ENCODE results near the gene KLF4.

KLF4 gene

DNA sequence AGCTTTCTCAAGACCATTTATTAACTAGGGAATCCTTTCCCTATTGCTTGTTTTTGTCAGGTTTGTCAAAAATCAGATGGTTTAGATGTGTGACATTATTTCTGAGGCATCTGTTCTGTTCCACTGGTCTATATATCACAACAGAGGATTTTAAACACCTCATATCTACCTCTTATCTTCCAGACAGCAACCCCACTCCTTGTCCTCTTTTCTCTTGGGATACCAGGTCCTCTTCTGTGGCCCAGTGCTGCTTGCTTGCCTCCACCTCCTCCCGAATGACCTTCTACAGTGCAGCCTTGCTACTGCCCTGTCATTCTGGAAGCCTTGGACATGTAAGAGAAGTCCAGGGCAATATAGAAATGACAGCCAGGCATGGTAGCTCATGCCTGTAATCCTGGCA, 30.6 kb upstream of the KLF4 start:
- no peaks in the 10 kb centered on the region for H3K27me3 ChIP-seq (ENCODE audit: insufficient read depth, low read length, poor library complexity, severe bottlenecking)
- H3K9me3 ChIP-seq (ENCODE audit: insufficient read depth, low read depth, low read length) = no peaks in the 10 kb centered on the region
- TF ChIP-seq, protein P1, sequence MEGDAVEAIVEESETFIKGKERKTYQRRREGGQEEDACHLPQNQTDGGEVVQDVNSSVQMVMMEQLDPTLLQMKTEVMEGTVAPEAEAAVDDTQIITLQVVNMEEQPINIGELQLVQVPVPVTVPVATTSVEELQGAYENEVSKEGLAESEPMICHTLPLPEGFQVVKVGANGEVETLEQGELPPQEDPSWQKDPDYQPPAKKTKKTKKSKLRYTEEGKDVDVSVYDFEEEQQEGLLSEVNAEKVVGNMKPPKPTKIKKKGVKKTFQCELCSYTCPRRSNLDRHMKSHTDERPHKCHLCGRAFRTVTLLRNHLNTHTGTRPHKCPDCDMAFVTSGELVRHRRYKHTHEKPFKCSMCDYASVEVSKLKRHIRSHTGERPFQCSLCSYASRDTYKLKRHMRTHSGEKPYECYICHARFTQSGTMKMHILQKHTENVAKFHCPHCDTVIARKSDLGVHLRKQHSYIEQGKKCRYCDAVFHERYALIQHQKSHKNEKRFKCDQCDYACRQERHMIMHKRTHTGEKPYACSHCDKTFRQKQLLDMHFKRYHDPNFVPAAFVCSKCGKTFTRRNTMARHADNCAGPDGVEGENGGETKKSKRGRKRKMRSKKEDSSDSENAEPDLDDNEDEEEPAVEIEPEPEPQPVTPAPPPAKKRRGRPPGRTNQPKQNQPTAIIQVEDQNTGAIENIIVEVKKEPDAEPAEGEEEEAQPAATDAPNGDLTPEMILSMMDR (conservative IDR thresholded peaks at IDR 0.05; ENCODE audit: low read length) = no peak
- no peak for TF ChIP-seq EZH2phosphoT487 (IDR thresholded peaks at IDR 0.05; ENCODE audit: borderline replicate concordance)
- H3K9me2 ChIP-seq (replicated peaks; ENCODE audit: low read depth, low read length) = no peaks in the 10 kb centered on the region
- H3K79me2 ChIP-seq (ENCODE audit: insufficient read depth, low read length) = no peaks in the 10 kb centered on the region
- H3K4me1 ChIP-seq (ENCODE audit: insufficient read depth, low read length, poor library complexity, severe bottlenecking) = no peaks in the 10 kb centered on the region
- no peaks in the 10 kb centered on the region for H3K36me3 ChIP-seq (ENCODE audit: insufficient read depth, low read length)
- H3K9ac ChIP-seq (ENCODE audit: low read depth, low read length, poor library complexity, severe bottlenecking) = no peak overlapping the region
- no peaks in the 10 kb centered on the region for H4K20me1 ChIP-seq (ENCODE audit: insufficient read depth, low read length, poor library complexity, severe bottlenecking)
- no peak overlapping the region for H3K4me3 ChIP-seq (ENCODE audit: low read length, poor library complexity, severe bottlenecking)
- H2AFZ ChIP-seq (ENCODE audit: low read length) = no peak overlapping the region
- no peaks in the 10 kb centered on the region for H3F3A ChIP-seq (ENCODE audit: low read depth)
- H3K4me2 ChIP-seq (ENCODE audit: low read depth, low read length, poor library complexity, severe bottlenecking) = no peak overlapping the region

GRCh38 chr9:107518037-107518807, 28.7 kb upstream of the KLF4 start:
- Histone ChIP-seq H3K9me2 (replicated peaks; ENCODE audit: low read depth, low read length) (no peaks in the 10 kb centered on the region), H3K9me3 (ENCODE audit: insufficient read depth, low read depth, low read length) (no peaks in the 10 kb centered on the region), H3K4me3 (ENCODE audit: low read length, poor library complexity, severe bottlenecking) (no peak overlapping the region), H3K79me2 (ENCODE audit: insufficient read depth, low read length) (no peaks in the 10 kb centered on the region), H3K36me3 (ENCODE audit: insufficient read depth, low read length) (no peaks in the 10 kb centered on the region), H3K9ac (ENCODE audit: low read depth, low read length, poor library complexity, severe bottlenecking) (no peak overlapping the region), H4K20me1 (ENCODE audit: insufficient read depth, low read length, poor library complexity, severe bottlenecking) (no peaks in the 10 kb centered on the region), H3K4me1 (ENCODE audit: insufficient read depth, low read length, poor library complexity, severe bottlenecking) (no peaks in the 10 kb centered on the region), H2AFZ (ENCODE audit: low read length) (no peak overlapping the region), H3K4me2 (ENCODE audit: low read depth, low read length, poor library complexity, severe bottlenecking) (no peak overlapping the region), H3F3A (ENCODE audit: low read depth) (no peaks in the 10 kb centered on the region), H3K27me3 (ENCODE audit: insufficient read depth, low read length, poor library complexity, severe bottlenecking) (no peaks in the 10 kb centered on the region)
- TF ChIP-seq, protein P1 (conservative IDR thresholded peaks at IDR 0.05; ENCODE audit: low read length) = no peak
- TF ChIP-seq EZH2phosphoT487 (IDR thresholded peaks at IDR 0.05; ENCODE audit: borderline replicate concordance) = no peak

GRCh38 chr9:107513464-107514100, 24.0 kb upstream of the KLF4 start:
- H3F3A ChIP-seq (ENCODE audit: low read depth) = no peaks in the 10 kb centered on the region
- TF ChIP-seq, protein P1 (conservative IDR thresholded peaks at IDR 0.05; ENCODE audit: low read length) = no peak
- no peak for TF ChIP-seq EZH2phosphoT487 (IDR thresholded peaks at IDR 0.05; ENCODE audit: borderline replicate concordance)
- H3K9me2 ChIP-seq (replicated peaks; ENCODE audit: low read depth, low read length) = no peaks in the 10 kb centered on the region
- H3K9ac ChIP-seq (ENCODE audit: low read depth, low read length, poor library complexity, severe bottlenecking) = no peak overlapping the region
- H3K4me2 ChIP-seq (ENCODE audit: low read depth, low read length, poor library complexity, severe bottlenecking) = no peak overlapping the region
- 0 out of 2 replicates have a peak, but pooled peaks cover 3% of the 10 kb centered on the region for H3K9me3 ChIP-seq (ENCODE audit: insufficient read depth, low read depth, low read length)
- H2AFZ ChIP-seq (ENCODE audit: low read length) = no peak overlapping the region
- no peaks in the 10 kb centered on the region for H3K79me2 ChIP-seq (ENCODE audit: insufficient read depth, low read length)
- H4K20me1 ChIP-seq (ENCODE audit: insufficient read depth, low read length, poor library complexity, severe bottlenecking) = no peaks in the 10 kb centered on the region
- H3K4me3 ChIP-seq (ENCODE audit: low read length, poor library complexity, severe bottlenecking) = no peak overlapping the region
- H3K4me1 ChIP-seq (ENCODE audit: insufficient read depth, low read length, poor library complexity, severe bottlenecking) = no peaks in the 10 kb centered on the region
- no peaks in the 10 kb centered on the region for H3K27me3 ChIP-seq (ENCODE audit: insufficient read depth, low read length, poor library complexity, severe bottlenecking)
- H3K36me3 ChIP-seq (ENCODE audit: insufficient read depth, low read length) = no peaks in the 10 kb centered on the region

Data from Loucy (cell line).